OCI-LY7 (cell line): Measurements from ENCODE around the gene PPM1L. TPM values are rescaled to one million over a fixed set of nuclear protein-coding genes. Genes with fewer than 3 reads are reported as not detected.

Experiments
- BruUV-seq: library from RNA; stranded (reverse); fragments of 400-500 nt; replicated peaks from 2 replicates; lab custom pipeline; 2021; lab: Mats Ljungman, UMichigan
- CTCF ChIA-PET: fragments of 300-600 bp; sonication (Branson Sonifier 250); formaldehyde crosslinking; loops from one replicate; lab custom pipeline; 2022; ENCODE audit warnings: antibody characterized with exemption; ENCODE audit not compliant: unreplicated experiment; lab: Charles Lee
- POLR2A ChIA-PET: fragments of 300-600 bp; sonication (Branson Sonifier 250); formaldehyde crosslinking; loops from one replicate; lab custom pipeline; 2022; ENCODE audit warnings: antibody characterized with exemption; lab: Charles Lee
- DNase-seq: peaks from one replicate; pipeline ENCODE4 v3.0.0-alpha.2; 2015; ENCODE audit warnings: low spot score
- H2AFZ ChIP-seq: fragments of 200-600 bp; sonication (generic), shearing (Covaris generic); 2 replicates; pipeline ENCODE4 v1.6.1; 2014; ENCODE audit warnings: mild to moderate bottlenecking, antibody characterized with exemption, low read length, moderate library complexity
- H3K27ac ChIP-seq: fragments of 200-600 bp; sonication (generic); 2 replicates; pipeline ENCODE4 v1.5.1; 2014; ENCODE audit warnings: mixed run types, low read depth, mild to moderate bottlenecking, moderate library complexity, low read length, inconsistent platforms; ENCODE audit not compliant: poor library complexity, severe bottlenecking
- H3K36me3 ChIP-seq: fragments of 200-600 bp; sonication (generic); 2 replicates; pipeline ENCODE4 v1.6.1; 2014; ENCODE audit warnings: mild to moderate bottlenecking, antibody characterized with exemption, low read length, moderate library complexity, mixed read lengths; ENCODE audit not compliant: insufficient read depth
- H3K4me1 ChIP-seq: fragments of 200-600 bp; sonication (generic); 2 replicates; pipeline ENCODE4 v1.5.1; 2014; ENCODE audit warnings: mild to moderate bottlenecking, low read length; ENCODE audit not compliant: insufficient read depth, poor library complexity, severe bottlenecking
- H3K4me2 ChIP-seq: fragments of 200-600 bp; sonication (generic); 2 replicates; pipeline ENCODE4 v1.6.1; 2014; ENCODE audit warnings: mild to moderate bottlenecking, low read length
- H3K4me3 ChIP-seq: fragments of 200-600 bp; sonication (generic); 2 replicates; pipeline ENCODE4 v1.5.1; 2014; ENCODE audit warnings: mild to moderate bottlenecking, low read depth, low read length; ENCODE audit not compliant: poor library complexity, severe bottlenecking
- H3K79me2 ChIP-seq: fragments of 200-600 bp; sonication (generic); 2 replicates; pipeline ENCODE4 v1.6.1; 2016; ENCODE audit warnings: low read depth, mild to moderate bottlenecking, low read length, moderate library complexity, mixed read lengths; ENCODE audit not compliant: insufficient read depth
- H3K9me2 ChIP-seq: fragments of 200-600 bp; sonication (generic); 2 replicates; pipeline ENCODE4 v1.6.1; 2016; ENCODE audit warnings: mild to moderate bottlenecking, low read length, mixed read lengths; ENCODE audit not compliant: insufficient read depth
- H3K9me3 ChIP-seq: fragments of 200-600 bp; sonication (generic); 2 replicates; pipeline ENCODE4 v1.6.1; 2014; ENCODE audit warnings: mild to moderate bottlenecking, mixed run types, low read length, mixed read lengths
- H4K20me1 ChIP-seq: fragments of 200-600 bp; sonication (generic); 2 replicates; pipeline ENCODE4 v1.6.1; 2014; ENCODE audit warnings: mild to moderate bottlenecking, antibody characterized with exemption, low read length, moderate library complexity, mixed read lengths; ENCODE audit not compliant: insufficient read depth
- CTCF ChIP-seq: fragments of 200-600 bp; sonication (generic); conservative IDR thresholded peaks from 2 replicates; pipeline ENCODE4 v1.5.1; 2014; ENCODE audit warnings: mild to moderate bottlenecking, antibody characterized with exemption, low read length, moderate library complexity, mixed read lengths
- EZH2phosphoT487 ChIP-seq: fragments of 200-600 bp; sonication (generic); IDR thresholded peaks from 2 replicates; pipeline ENCODE4 v1.6.1; 2018; ENCODE audit warnings: low read depth, borderline replicate concordance, mild to moderate bottlenecking, mixed run types, antibody characterized with exemption, low read length, moderate library complexity, mixed read lengths
- intact Hi-C: fragments of 100-400 bp; cut with micrococcal nuclease; formaldehyde crosslinking; loops from one replicate; pipeline ENCODE4 v1.10.0; 2022; ENCODE audit not compliant: unreplicated experiment
- total RNA-seq, 2 experiments: library from RNA; depleted of rRNA in 1 of 2; stranded (reverse); fragments of >200 nt in 1 of 2; shearing (Covaris generic) in 1 of 2; gene quantifications; 2 replicates each; pipeline ENCODE4 v1.2.3, GENCODE V29; 2014 to 2022

PPM1L gene
- total RNA-seq, 2 experiments from 2014 or later, result 10.3 to 14.7 TPM

- no peak for DNase-seq
- Histone ChIP-seq H4K20me1 (no peaks in the 10 kb centered on the region; the same call in 1 of the 2 replicates), H2AFZ (no peak overlapping the region), H3K79me2 (no peaks in the 10 kb centered on the region), H3K27ac (no peak overlapping the region), H3K4me1 (no peaks in the 10 kb centered on the region), H3K4me2 (no peak overlapping the region), H3K9me2 (no peaks in the 10 kb centered on the region), H3K9me3 (no peaks in the 10 kb centered on the region), H3K4me3 (no peak overlapping the region), H3K36me3 (no peaks in the 10 kb centered on the region)
- intact Hi-C loops, result no loop called here
- POLR2A ChIA-PET, result interaction anchor here (1.2 kb wide), 1 partner anchor 11 kb away, joined by 3 read pairs; no protein-coding TSS in a partner anchor
- CTCF ChIA-PET, result no interaction called here
- TF ChIP-seq CTCF (no peak), EZH2phosphoT487 (no peak)
- BruUV-seq, result no TSS peak
Observed at GRCh38 chr3:160812304-160812703, 56.3 kb downstream of the PPM1L start.

DNA sequence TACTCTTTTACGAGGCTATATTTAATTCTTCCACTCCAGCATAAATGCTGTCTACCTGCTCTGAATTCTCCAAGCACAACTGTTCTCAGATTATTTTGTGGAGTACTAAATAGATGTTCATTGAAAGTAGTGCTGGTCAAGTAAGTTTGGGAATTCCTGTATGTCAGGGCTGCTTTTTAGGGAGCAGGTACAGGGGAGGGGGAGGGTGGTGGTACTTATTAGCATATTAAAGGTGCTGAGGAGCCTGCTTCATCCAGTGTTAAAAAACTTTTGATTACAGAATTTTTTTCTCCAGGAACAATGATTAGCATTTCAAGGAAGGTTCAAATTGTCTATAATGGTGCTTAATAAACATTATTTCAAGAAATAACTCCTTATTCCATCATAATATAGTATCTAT lies 59.2 kb downstream of the PPM1L start:
- no peaks in the 10 kb centered on the region for H3K9me2 ChIP-seq
- H3K4me1 ChIP-seq, result no peaks in the 10 kb centered on the region
- CTCF ChIA-PET, result no interaction called here
- no peak overlapping the region for H3K4me3 ChIP-seq
- H3K9me3 ChIP-seq, result no peaks in the 10 kb centered on the region
- TF ChIP-seq EZH2phosphoT487, result no peak
- TF ChIP-seq CTCF, result no peak
- no peaks in the 10 kb centered on the region for H3K79me2 ChIP-seq
- POLR2A ChIA-PET, result no interaction called here
- BruUV-seq, result no TSS peak
- H4K20me1 ChIP-seq, result no peaks in the 10 kb centered on the region; the same call in 1 of the 2 replicates
- no peak overlapping the region for H2AFZ ChIP-seq
- DNase-seq, result no peak
- H3K36me3 ChIP-seq, result no peaks in the 10 kb centered on the region
- intact Hi-C loops, result no loop called here
- H3K27ac ChIP-seq, result no peak overlapping the region
- no peak overlapping the region for H3K4me2 ChIP-seq

DNA sequence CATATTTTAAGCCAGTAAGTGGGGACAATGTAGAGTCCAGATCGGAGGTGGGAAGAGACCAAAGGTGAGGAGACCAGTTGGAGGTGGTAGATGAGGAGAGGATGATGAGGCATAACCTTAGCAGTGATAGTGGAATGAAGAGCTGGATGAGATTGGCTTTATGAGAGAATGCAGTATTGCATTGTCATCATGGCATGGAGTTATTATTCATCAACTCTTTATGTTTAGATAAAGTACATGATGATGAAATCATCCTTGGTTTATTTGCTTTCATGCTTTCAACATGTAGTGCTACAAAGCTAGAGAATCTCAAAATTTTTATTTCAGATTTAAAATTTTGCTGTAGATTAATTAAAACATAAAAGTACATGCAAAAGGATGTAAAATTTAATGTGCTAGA lies 64.0 kb downstream of the PPM1L start:
- Histone ChIP-seq H3K27ac (no peak overlapping the region), H3K36me3 (no peaks in the 10 kb centered on the region), H3K4me1 (no peaks in the 10 kb centered on the region), H2AFZ (no peak overlapping the region), H3K4me3 (no peak overlapping the region), H3K9me3 (no peaks in the 10 kb centered on the region), H3K9me2 (no peaks in the 10 kb centered on the region), H4K20me1 (no peaks in the 10 kb centered on the region), H3K79me2 (no peaks in the 10 kb centered on the region), H3K4me2 (no peak overlapping the region)
- intact Hi-C loops, result no loop called here
- no TSS peak for BruUV-seq
- POLR2A ChIA-PET, result interaction anchor here (0.7 kb wide), 1 partner anchor 539 kb away, joined by 3 read pairs; no protein-coding TSS in a partner anchor
- CTCF ChIA-PET, result no interaction called here
- DNase-seq, result no peak
- TF ChIP-seq CTCF, result no peak
- no peak for TF ChIP-seq EZH2phosphoT487
